Stimulated activated CD8-positive, alpha-beta memory T cell treated with anti-CD3 and anti-CD28 coated beads, Interleukin-2, amount 100 ng/mL, for 1 hour (primary cell): ENCODE results near the gene CCDC154.
A peak's percentile ranks its signal among the peaks of the same experiment; 100 is the strongest.
"Not testable (repeated sequence)": the region's sequence is repeated elsewhere in the genome, so short reads cannot be mapped to it uniquely, and the experiment has no call there.

Experiments used
- DNase-seq, 2 donors: peaks; one replicate each; pipeline ENCODE4 v3.0.0-alpha.2; 2020; ENCODE audit warnings: low read depth in 2 of 2

The CCDC154 gene, protein sequence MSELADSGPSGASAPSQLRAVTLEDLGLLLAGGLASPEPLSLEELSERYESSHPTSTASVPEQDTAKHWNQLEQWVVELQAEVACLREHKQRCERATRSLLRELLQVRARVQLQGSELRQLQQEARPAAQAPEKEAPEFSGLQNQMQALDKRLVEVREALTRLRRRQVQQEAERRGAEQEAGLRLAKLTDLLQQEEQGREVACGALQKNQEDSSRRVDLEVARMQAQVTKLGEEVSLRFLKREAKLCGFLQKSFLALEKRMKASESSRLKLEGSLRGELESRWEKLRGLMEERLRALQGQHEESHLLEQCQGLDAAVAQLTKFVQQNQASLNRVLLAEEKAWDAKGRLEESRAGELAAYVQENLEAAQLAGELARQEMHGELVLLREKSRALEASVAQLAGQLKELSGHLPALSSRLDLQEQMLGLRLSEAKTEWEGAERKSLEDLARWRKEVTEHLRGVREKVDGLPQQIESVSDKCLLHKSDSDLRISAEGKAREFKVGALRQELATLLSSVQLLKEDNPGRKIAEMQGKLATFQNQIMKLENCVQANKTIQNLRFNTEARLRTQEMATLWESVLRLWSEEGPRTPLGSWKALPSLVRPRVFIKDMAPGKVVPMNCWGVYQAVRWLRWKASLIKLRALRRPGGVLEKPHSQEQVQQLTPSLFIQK

GRCh38 chr16:1443980-1444729 is at the start of gene CCDC154:
Gene CCDC154, minus strand, starts transcription at chr16:1444556. Its CDS starts 234 bp downstream, at chr16:1444322.
- no peak for DNase-seq

GRCh38 chr16:1493746-1494094 is 49.4 kb upstream of the CCDC154 start:
- no peak for DNase-seq

GRCh38 chr16:1492923-1493745 is 48.8 kb upstream of the CCDC154 start, which contains the start of gene TELO2:
Gene TELO2, plus strand, starts transcription at chr16:1493360. Its CDS starts 922 bp downstream, at chr16:1494282.
- peak; percentile 68 to 83 for DNase-seq

GRCh38 chr16:1492082-1492922 is 47.9 kb upstream of the CCDC154 start:
- DNase-seq: no peak

DNA sequence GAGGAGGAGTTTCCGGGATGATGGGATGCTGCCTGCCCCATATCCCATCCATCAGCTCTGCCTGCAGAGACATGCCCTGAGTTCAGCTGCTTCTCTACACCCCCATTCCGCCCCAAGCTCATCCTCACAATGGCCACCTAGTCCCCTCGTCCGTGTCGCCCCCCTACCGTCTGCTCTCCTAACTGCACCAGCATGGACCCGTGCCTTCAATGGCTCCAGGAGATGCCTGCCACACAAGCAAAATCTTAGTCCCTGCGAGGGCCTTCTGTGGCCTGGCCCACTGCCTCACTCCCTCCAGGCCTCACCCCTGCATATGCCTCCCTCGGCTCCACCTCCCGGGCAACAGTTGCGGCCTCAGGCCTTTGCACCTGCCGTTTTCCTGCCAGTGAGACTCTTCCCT is 47.0 kb upstream of the CCDC154 start:
- no peak for DNase-seq

DNA sequence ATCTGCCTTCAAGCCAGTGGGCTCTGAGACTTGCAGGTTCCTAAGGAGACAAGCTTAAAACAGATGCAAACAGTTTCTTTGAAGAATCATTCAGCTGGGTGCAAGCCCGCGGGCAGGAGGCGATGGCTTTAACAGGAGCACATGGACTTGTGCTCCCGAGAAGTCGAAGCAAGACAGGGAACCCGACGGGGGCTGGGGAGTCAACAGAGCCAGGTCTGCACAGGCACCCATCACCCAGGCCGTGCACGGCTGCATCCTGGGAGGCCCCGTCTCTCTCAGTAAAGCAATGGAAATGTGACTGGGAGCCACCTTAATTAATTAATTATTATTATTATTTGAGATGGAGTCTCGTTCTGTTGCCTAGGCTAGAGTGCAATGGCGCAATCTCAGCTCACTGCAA is 44.7 kb upstream of the CCDC154 start:
- DNase-seq: no peak

DNA sequence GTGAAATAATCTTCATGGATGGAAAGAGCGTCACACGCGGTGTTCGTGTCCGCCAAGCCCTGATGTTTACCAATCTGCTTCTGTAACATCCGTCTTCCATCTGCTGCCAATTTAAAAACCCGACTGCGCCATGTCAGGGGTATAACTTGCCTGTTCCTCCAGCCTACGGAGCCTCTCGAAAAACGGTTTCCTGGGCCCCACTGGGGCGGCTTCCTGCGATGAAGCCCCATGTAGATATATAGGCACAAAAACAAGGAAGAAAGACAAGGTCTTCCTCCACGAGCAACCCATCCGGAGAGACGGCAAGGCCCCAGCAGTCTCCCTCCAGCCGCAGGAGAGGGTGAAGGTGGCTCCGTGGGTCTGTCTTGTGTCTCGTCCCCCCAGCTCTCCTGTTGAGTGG is 44.3 kb upstream of the CCDC154 start, which contains the start of gene PTX4:
Gene PTX4, minus strand, starts transcription at position 326 of the 400 bp plus-strand sequence. Its CDS starts 35 bp downstream, at position 291.
- no peak for DNase-seq

DNA sequence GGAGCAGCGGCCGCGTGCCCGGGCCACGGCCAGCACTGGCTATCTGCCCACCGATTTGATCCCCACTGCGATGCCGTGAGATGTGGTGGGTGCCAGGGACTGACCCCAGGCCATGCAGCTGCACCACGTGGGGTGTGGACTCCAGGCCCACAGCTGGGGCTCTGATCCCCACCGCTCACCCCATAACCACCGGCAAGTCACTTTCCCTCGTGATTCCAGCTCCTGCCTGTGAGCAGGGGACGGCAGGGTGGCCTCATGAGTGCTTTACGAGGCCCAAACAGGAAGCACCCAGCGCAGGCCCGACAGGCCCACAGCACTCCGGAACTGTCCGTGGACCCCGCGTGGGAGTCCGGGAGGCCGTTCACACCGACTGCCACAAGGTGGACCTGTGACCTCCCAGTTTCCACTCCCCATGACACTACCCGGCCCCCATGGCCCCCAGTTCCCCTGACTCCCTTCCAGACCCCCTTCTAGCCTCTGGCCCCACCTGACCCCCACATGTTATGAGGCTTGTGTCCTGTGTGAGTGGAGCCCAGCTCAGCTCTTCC is 43.8 kb upstream of the CCDC154 start:
- DNase-seq: no peak

DNA sequence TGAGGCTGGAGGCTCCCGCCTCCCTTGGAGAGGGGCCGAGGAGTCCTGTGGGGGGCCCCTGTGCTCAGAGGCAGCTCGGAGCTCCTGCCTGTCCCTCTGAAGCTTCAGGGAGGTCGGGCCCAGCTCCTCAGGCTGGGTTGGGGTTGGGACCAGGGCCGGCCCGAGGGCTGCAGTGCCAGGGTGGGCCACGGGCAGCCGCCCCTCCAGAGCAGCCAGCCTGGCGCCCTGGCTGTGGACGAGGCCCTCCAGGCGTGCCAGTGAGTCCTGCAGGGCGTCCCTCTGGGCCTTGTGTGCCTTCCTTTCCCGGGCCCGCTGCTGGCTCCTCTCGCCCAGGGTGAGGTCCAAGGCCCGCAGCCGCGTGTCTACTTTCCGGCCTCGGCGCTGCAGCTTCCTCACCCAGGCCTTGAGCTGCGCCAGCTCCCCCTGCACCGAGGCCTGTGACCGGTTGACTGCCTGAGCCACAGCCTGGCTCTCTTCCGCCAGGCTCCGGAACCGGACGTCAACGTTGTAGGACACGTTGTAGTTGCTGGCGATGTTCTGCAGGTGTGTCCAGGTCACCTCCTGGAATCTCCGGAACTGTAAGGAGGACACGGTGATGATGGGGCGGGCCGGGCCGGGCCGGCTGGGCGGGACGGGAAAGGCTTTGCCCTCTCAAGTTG is 43.2 kb upstream of the CCDC154 start:
- no peak for DNase-seq

GRCh38 chr16:1486551-1487390 is 42.4 kb upstream of the CCDC154 start:
- DNase-seq: no peak

DNA sequence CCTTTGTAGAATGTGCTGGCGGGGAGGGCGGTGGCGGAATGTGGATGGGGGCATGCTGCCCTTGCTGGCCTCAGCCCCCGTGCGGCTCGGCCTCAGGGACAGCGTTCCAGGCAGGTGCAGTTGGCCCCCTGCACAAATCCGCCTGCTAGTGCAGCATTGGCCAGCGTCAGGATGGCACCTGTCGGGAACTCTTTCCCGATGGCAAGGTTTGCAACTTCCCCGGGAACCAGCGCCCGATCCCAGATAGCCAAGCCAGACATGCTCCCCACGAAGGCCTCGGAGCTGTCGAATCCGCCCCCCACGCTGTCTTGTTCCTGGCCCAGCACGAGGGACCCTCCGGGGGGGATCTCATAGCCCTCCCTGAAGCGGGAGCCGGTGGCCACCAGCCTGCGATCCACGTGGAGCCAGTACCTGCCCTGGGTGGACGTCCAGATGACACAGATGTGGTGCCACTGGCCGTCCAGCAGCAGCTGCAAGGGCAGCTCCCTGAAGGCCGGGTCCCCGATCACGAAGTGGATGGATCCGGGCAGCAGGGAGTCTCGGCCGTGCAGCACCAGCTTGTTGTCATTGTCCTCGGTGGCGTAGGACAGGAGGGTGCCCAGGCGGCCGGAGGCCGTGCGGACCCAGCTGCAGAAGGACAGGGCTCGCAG is 41.6 kb upstream of the CCDC154 start:
- DNase-seq: no peak

DNA sequence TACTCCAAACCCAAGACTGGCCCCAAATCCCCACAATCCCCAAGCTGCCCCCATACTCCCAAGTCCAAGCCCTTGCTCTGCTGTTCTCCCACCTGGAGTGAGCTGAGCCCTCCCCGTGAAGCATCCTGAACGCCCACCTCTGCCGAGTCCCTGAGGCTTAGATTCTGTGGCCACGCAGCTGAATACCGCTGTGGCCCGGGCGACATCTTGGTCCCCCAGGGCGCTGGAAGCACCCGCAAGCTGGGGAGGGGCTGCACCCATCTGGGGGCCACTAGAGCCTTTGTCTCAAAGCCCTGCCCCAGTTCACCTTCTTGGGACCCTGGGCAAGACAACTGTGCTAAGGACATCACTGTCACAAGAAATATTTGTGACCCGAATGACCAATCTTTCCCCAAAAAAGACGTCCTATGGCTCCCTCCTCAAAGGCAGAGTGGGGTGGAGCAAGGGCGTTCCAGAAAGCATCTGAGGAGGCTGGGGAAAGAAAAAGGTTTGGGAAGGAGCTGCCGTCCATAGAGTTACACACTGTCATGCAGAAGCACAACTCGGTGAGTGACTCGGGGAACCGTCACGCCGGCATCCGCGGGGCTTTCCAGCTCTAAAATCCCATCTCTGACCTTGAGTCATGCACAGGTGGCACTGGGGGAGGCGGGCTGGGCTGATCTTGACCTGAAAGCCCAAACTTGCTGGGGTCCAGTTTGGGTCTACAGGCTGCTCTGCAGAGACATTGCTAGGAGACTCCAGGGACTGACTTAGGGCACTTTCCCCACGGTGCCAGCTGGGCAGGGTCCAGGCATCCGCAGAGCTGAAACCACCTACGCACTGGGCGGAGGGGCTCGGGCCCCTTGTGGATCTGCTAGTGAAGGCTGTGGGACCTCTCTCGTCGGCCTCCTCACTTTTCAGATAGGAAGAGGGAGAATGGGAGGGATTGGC is 37.8 kb upstream of the CCDC154 start:
- no peak for DNase-seq

DNA sequence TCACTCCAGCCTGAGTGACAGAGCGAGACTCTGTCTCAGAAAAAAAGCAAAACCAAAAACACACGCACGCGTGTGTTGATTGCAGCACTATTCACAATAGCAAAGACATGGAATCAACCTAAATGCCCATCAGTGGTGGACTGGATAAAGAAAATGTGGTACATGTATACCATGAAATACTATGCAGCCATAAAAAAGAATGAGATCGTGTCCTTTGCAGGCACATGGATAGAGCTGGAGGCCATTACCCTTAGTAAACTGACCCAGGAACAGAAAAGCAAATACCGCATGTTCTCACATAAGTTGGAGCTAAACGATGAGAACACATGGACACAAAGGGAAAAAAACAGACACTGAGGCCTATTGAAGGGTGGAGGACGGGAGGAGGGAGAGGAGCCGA is 34.6 kb upstream of the CCDC154 start:
- DNase-seq: not testable (repeated sequence)

DNA sequence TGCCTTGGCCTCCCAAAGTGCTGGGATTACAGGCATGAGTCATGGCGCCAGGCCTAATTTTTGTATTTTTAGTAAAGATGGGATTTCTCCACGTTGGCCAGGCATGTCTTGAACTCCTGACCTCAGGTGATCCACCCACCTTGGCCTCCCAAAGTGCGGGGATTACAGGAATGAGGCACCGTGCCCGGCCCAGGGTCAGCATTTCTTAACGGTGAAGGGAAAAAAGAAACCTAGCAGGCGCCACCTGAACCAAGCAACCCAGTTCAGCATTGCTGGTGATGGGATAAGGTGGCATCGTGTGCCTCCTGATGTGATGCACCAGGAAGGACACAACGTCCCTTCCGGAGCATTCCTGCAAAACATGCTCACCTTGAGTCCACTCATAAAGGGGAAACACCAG is 32.7 kb upstream of the CCDC154 start:
- DNase-seq: no peak

- no peak for DNase-seq
Measured at GRCh38 chr16:1475552-1476114, 31.3 kb upstream of the CCDC154 start.

DNA sequence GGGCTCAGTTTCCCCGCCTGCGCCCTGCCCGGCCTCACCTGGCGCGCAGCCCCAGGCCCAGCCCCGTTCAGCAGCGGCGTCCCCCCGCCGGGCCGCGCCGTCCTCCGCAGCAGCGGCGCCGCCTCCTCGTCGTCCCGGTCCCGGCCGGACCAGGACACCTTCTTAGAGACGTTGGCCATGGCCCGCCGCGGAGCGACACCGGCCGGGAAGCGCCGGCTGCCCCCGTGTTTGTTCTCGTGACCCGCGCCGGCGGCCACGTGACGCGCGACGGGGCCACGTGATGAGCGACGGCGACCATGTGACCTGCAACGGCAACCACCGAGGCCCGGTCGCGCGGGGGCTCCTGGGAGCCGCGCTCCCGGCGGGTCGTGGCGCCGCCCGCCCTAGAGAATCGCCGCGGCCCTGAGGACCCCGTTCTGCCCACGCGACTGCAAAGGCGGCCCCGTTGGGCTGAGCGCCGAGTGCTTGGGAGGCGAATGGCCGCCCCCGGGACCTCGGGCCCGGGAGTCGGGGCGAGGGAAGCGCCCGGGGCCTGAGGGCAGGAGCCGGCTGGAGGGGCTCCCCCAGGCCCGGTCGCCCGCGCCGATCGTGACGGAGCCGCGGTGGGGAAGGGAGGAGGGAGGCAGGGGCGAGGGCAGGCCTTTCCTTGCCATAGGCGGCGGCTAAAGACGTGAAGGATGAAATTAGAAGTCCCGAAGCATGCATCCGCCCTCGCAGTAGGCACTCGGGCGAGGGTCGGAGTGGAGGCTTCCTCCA is 30.6 kb upstream of the CCDC154 start, which contains the start of gene CLCN7:
Gene CLCN7, minus strand, starts transcription at position 233 of the 756 bp plus-strand sequence. Its CDS starts 54 bp downstream, at position 179.
- peak; percentile 70 to 71 for DNase-seq
